Urinary bladder (tissue), 4 donors: ENCODE results near the gene WIPF1. TPM values are rescaled to one million over a fixed set of nuclear protein-coding genes. Genes with fewer than 3 reads are reported as not detected.
"Not testable (repeated sequence)": the region's sequence is repeated elsewhere in the genome, so short reads cannot be mapped to it uniquely, and the experiment has no call there.

Experiments used
- DNase-seq: peaks from one replicate; pipeline ENCODE4 v3.0.0-alpha.2; 2015; ENCODE audit errors: extremely low spot score
- H3K27ac ChIP-seq: one replicate; pipeline ENCODE4 v1.5.1; 2013; ENCODE audit warnings: low read depth, mild to moderate bottlenecking, moderate library complexity
- H3K36me3 ChIP-seq: one replicate; pipeline ENCODE4 v1.6.1; 2013; ENCODE audit warnings: mild to moderate bottlenecking, moderate library complexity; ENCODE audit not compliant: insufficient read depth
- H3K4me1 ChIP-seq: one replicate; pipeline ENCODE4 v1.6.1; 2013; ENCODE audit warnings: mild to moderate bottlenecking, moderate library complexity; ENCODE audit not compliant: insufficient read depth
- H3K4me3 ChIP-seq: one replicate; pipeline ENCODE4 v1.5.1; 2013; ENCODE audit warnings: low read depth, low read length
- WGBS: extraction: QIAGEN DNeasy Blood & Tissue Kit; methylation state at CpG from one replicate; pipeline ENCODE4 v1.1.7; 2013; 5-methylcytosine and 5-hydroxymethylcytosine counted together
- polyA plus RNA-seq: library from polyadenylated mRNA; stranded (reverse); fragments of 200-250 nt; gene quantifications from one replicate; pipeline ENCODE4 v1.2.3, GENCODE V29; 2013
- total RNA-seq: library from RNA; depleted of rRNA; stranded (reverse); fragments of >200 nt; gene quantifications from one replicate; pipeline ENCODE4 v1.2.3, GENCODE V29; 2014
- donor health status: healthy with polysubstance abuse.
- donor health status: healthy.

The WIPF1 gene
- total and polyA plus RNA-seq, 2 donors = 43.1 to 45.0 TPM

DNA sequence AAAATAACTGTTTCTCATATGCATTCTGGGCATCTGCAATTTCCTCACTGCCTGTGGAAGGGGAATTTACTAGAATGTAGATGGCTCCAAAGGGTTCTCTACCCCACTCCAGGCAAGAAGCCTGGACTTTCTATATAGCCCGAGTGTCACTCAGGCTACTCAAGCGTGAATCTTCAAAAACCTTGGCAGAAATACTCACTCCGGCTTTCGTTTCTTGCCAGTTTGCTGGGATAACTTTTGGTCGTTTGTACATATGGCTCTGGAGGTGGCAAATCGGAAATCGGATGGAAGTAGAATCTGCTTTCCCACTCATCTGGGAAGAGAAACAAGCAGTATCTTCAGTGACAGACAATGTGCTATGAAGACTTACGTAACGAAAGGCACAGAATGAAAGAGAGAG, 30.7 kb downstream of the WIPF1 start:
- Histone ChIP-seq H3K4me1 (no peaks in the 10 kb centered on the region), H3K27ac (no peak overlapping the region), H3K36me3 (peaks cover 3% of the 10 kb centered on the region), H3K4me3 (no peak overlapping the region)
- DNase-seq = no peak
- WGBS = 91% methylated on average over 9 of the region's 9 CpGs

DNA sequence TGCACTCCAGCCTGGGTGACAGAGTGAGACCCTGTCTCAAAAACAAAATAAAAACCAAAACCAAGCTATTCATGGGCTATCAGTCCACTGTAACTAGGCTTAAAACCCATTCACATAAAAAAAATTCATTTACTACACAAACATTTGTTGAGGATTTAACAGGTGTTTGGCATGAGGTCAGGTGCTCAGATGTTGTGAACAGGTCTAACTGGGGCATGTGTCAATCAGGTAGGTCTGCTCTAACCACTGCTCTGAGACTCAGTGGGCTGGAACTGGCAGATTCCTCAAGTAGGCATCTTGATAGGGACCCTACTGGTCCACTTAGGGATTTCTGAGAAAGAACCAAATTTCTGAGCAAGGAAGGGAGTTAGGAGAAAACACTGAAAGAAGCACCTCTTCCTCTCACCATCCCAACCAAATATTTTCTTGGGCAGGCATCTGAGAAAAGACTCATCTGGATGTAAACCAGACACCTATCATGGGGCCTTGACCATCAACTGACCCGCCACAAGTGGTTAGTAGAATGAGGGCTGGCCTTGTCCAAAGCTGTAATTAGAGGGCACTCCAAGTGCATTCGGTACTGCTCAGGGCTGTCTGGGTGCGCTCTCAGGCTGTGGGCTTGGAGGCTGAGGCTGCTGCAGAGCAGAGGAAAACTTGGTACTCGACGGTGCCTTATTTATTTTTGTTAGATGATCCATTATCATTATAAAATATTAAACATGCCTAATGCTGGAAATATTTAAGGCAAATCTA, 33.9 kb downstream of the WIPF1 start:
- no peaks in the 10 kb centered on the region for H3K36me3 ChIP-seq
- H3K27ac ChIP-seq = no peak overlapping the region
- H3K4me1 ChIP-seq = no peaks in the 10 kb centered on the region
- H3K4me3 ChIP-seq = no peak overlapping the region
- 95% methylated on average over 5 of the region's 5 CpGs for WGBS
- no peak for DNase-seq

DNA sequence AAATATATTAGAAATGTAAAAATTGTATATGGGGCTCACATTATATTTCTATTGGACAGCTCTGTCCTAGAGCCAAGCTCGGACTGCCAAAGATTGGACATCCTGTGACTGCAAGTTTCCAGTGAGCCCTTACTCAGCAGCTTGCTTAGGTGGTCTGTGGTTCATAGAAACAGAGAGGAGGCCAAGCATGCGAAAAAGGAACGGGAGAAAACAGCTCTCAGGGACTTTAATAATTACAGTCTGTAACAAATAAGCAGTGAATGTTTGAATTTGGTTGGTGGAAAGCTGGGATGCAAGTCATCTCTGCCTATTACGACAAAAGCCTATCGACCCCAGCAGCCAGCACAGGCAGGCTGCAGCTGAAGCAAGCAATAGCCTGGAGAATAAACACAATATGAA, 35.6 kb downstream of the WIPF1 start:
- Histone ChIP-seq H3K4me1 (no peaks in the 10 kb centered on the region), H3K4me3 (no peak overlapping the region), H3K27ac (no peak overlapping the region), H3K36me3 (no peaks in the 10 kb centered on the region)
- 61% methylated on average over 5 of the region's 5 CpGs for WGBS
- DNase-seq = no peak

DNA sequence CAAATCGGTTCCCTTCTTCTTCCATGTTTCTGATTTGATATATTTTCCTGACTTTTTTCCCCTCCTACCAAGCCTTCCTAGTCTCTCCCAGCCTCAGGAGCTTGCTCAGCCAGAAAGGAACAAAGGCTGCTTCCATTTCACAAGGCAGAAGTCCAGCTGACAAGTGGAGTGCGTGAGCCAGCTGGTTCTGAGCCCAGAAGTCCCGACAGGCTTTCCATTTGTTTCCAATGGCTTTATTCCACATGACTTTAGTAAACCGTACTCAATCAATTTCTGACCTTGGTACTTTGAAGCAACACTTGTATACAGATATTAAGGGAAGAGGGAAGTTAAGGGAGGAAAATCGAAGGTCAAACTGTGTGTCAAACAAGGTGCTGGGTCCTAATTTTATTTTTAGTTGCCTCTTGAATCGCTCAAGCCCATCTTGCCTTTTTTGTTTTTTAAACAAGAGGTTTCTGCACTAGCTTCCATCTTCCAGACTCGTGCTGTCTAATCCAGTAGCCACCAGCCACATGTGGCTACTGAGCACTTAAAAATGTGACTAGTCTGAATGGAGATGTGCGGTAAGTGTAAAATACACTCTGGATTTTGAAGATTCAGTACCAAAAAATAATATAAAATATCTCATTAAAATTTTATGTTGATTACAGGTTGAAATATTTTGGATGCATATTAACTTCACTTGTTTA, 36.2 kb downstream of the WIPF1 start:
- 26% methylated on average over 8 of the region's 8 CpGs for WGBS
- H3K4me3 ChIP-seq = no peak overlapping the region

DNA sequence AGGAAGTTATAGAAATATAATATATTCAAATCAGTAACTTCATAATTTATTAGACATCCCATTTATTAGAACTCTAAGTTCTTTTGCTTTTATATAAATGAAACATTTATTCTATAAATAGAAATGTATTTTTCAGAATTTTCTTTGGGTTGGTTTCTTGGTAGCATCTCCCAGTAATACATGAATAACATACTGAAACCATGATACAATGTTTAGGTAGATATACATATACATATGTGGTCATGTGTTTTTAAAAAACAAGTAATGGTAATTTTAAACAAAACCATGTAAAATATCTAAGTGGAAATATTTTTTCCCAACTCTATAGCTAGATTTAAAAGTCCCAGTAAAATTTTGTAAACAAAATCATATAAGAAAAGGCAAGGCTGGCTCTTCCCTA, 36.9 kb downstream of the WIPF1 start:
- Histone ChIP-seq H3K4me3 (no peak overlapping the region), H3K4me1 (no peaks in the 10 kb centered on the region), H3K36me3 (no peaks in the 10 kb centered on the region), H3K27ac (no peak overlapping the region)
- no peak for DNase-seq

More for the DNA sequence above, 36.2 kb downstream of the WIPF1 start:
- no peaks in the 10 kb centered on the region for H3K36me3 ChIP-seq
- no peak overlapping the region for H3K27ac ChIP-seq
- peak; percentile 61 for DNase-seq
- no peaks in the 10 kb centered on the region for H3K4me1 ChIP-seq

DNA sequence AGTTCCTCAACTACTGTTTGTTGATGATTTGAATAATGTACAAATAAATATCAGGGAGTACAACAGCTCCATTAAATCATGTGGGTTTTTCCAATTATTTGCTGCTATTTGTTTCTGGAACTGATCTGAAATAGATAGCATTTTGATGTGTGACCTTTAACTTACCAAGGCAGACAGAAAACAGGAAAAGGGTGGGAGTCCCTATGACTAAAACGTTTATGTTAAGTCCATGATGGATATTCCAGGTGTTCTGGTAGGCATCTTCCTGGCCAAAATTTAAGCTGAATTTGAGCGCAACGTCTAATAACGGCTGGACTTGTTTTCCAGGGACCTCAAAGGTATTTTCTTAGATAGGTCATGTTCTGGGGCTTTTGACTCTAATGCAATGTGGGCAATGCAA, 41.6 kb downstream of the WIPF1 start:
- Histone ChIP-seq H3K4me3 (no peak overlapping the region), H3K27ac (no peak overlapping the region), H3K4me1 (no peaks in the 10 kb centered on the region), H3K36me3 (no peaks in the 10 kb centered on the region)
- DNase-seq = no peak
- 67% methylated on average over 4 of the region's 4 CpGs for WGBS

DNA sequence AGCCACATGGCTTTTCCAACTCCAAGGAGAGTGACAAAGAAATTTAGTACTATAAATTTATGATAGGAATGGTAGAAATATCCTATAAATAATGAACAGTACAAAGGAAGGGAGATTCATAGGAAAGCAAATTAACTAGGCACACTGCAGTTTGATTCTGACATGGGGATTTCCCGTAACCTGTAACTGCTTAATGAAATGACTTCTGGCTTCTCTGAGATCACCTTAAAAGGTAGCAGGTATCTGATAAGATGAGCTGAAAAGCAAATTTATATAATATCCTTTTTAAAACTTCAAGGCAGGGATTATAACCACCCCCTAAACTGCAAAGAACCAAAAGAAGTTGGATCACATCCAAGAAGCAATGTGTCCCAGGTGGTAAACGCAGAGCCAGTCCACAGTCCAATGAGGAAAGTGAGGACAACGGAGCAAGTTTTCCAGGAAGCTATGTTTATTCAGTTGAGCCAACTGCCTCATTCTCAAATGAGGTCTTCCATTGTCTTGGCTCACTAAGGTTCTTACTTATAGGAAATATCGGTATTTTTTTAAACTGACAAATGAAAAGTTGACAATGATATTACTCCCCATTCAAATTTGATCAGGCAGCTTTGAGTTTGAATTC, 43.0 kb downstream of the WIPF1 start:
- H3K36me3 ChIP-seq = no peaks in the 10 kb centered on the region
- no peaks in the 10 kb centered on the region for H3K4me1 ChIP-seq
- no peak for DNase-seq
- WGBS = 69% methylated on average over 4 of the region's 4 CpGs
- no peak overlapping the region for H3K4me3 ChIP-seq
- no peak overlapping the region for H3K27ac ChIP-seq

DNA sequence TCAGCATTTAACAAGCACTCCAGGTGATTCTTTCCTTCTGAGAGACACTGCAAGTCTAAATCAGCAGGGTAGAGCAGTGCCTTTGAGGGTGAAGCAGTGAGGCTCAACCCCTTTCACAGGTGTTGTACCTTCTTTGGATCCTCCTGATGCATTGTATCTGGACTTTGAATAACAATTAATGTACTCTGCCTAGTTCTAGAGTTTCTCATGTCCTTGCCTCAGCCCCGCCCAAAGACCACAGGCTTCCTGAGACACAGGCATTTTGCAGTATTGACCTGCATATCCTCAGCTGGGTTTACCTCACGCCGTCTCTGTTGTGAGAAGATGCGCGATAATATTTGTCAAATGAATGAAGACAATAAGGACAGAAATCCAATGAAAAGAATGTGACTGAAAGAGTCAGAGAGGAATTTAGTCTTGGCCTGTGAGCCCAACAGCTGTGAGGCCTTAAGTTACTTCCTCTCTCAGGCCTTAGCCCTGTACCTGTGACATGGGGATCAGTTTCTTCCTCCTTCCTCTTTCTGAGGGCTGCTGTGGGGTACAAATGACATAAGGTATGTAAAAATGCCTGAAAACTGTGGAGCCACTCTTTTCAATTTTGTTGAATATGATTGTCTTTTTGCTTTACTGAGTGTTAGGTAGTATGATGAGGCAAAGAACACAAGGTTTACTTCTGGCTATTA, 43.7 kb downstream of the WIPF1 start:
- no peak overlapping the region for H3K4me3 ChIP-seq
- no peak for DNase-seq
- no peak overlapping the region for H3K27ac ChIP-seq
- 76% methylated on average over 5 of the region's 5 CpGs for WGBS
- no peaks in the 10 kb centered on the region for H3K36me3 ChIP-seq
- no peaks in the 10 kb centered on the region for H3K4me1 ChIP-seq

DNA sequence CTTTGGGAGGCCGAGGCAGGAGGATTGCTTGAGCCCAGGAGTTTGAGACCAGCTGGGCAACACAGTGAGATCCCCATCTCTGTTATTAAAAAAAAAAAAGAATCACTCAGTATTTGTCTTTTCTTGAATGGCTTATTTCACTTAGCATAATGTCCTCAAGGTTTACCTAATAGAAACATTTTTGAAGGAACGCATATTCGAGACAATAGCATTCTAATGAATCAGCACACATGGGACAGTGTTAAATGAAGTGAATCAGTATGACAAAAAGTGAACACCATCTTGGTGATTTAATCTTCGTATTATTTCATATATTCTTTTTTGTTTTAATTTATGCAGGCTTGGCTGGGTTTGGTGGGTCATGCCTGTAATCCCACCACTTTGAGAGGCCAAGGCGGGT, 44.7 kb downstream of the WIPF1 start:
- no peak for DNase-seq
- H3K4me3 ChIP-seq = no peak overlapping the region
- no peaks in the 10 kb centered on the region for H3K4me1 ChIP-seq
- H3K27ac ChIP-seq = no peak overlapping the region
- 94% methylated on average over 5 of the region's 5 CpGs for WGBS
- no peaks in the 10 kb centered on the region for H3K36me3 ChIP-seq

DNA sequence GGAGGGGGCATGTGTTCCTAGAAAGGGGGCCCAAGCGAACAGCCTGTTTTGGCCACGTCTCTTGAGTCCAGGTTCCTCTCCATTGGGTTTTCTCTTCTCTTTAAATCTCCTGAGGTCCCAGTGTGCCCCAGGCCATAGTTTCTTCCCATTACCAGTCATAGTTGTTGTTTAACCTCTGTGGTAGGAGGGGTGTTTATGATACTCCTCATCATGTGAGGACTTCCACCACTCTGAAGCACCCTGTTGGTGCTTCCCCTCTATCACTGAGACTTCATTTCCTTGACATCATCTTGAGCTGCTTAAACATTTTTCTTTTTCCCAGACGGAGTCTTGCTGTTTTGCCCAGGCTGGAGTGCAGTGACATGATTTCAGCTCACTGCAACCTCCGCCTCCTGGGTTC, 45.9 kb downstream of the WIPF1 start:
- H3K27ac ChIP-seq = no peak overlapping the region
- no peaks in the 10 kb centered on the region for H3K36me3 ChIP-seq
- 92% methylated on average over 4 of the region's 4 CpGs for WGBS
- H3K4me1 ChIP-seq = no peaks in the 10 kb centered on the region
- H3K4me3 ChIP-seq = no peak overlapping the region
- no peak for DNase-seq

DNA sequence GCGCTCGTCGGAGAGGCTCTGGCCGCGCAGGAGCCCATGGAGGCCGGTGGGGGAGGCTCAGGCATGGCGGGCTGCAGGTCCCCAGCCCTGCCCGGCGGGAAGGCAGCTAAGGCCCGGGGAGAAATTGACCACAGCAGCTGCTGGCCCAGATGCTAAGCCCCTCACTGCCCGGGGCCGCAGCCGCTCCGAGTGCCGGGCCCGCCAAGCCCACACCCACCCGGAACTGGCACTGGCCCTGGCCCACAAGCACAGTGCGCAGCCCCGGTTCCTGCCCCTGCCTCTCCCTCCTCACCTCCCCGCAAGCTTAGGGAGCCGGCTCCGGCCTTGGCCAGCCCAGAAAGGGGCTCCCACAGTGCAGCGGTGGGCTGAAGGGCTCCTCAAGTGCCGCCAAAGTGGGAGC, 49.0 kb downstream of the WIPF1 start:
- H3K27ac ChIP-seq, DNase-seq, H3K4me3 ChIP-seq, H3K4me1 ChIP-seq, H3K36me3 ChIP-seq: not testable (repeated sequence)
- 89% methylated on average over 24 of the region's 24 CpGs for WGBS

DNA sequence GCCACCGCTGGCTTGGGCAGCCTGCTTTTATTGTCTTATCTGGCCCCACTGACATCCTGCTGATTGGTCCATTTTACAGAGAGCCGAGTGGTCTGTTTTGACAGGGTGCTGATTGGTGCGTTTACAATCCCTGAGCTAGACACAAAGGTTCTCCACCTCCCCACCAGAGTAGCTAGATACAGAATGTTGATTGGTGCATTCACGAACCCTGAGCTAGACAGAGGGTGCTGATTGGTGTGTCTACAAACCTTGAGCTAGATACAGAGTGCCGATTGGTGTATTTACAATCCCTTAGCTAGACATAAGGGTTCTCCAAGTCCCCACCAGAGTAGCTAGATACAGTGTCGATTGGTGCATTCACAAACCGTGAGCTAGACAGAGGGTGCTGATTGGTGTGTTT, 49.6 kb downstream of the WIPF1 start:
- WGBS = 94% methylated on average over 7 of the region's 7 CpGs
- not testable (repeated sequence) for H3K4me1 ChIP-seq, DNase-seq, H3K36me3 ChIP-seq, H3K27ac ChIP-seq, H3K4me3 ChIP-seq

DNA sequence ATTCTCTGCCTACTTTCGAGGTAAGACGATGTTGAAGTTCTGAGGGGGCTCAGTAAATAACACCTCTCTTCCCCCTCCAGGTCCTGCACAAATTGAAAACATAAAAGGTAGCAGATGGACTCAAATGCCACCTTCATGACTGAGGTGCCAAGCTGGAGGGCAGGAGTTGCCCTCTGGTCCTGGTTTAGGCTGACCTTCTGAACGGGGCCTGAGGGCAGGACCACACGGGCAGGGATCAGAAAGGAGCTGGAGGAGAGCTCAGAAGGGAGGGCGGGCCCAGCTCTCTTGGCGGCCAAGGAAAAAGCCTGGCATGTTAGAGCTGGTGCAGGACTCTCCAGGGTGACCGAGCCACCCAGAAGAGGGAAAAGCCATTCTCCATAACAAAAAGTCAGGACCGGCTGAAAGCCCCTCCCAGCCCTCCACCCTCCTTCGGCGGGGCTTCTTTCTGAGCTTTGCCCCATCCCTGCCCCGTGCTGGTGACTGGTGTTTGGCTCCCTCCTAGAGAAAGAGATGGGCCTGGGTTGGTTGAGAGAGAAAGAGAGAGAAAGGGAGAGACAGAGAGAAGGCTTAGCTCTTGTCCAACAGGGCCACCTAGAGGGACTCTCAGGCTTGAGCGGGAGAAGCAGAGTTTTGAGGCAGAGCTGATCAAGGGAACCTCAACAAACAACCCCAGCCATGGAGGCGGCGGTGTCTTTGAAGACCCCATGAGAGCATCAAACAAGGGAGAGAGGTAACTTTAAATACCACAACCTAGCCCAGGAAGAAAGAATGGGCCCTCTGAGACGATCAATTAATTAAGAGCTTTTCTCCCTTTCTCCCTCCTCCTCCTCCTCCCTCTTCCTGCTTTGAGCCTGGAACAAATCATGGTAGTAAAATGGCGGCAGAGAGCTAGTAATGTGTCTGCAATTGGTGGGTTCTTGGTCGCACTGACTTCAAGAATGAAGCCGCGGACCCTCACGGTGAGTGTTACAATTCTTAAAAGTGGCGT, 50.8 kb downstream of the WIPF1 start:
- H3K4me3 ChIP-seq = no peak overlapping the region
- H3K36me3 ChIP-seq = no peaks in the 10 kb centered on the region
- no peak for DNase-seq
- no peak overlapping the region for H3K27ac ChIP-seq
- no peaks in the 10 kb centered on the region for H3K4me1 ChIP-seq
- WGBS = 72% methylated on average over 21 of the region's 21 CpGs
